IMR-90 (cell line): Measurements from ENCODE around the gene TEAD1. TPM values are rescaled to one million over a fixed set of nuclear protein-coding genes. Genes with fewer than 3 reads are reported as not detected.

Source experiments
- ATAC-seq: fragments of 200-7000 bp; cut with Tn5 transposase; 2 replicates; pipeline ENCODE4 v1.9.1; 2020; ENCODE audit warnings: low read depth, mild to moderate bottlenecking, moderate library complexity
- BruUV-seq: library from RNA; stranded (reverse); fragments of 400-500 nt; replicated peaks from 2 replicates; lab custom pipeline; 2021; lab: Mats Ljungman, UMichigan
- CTCF ChIA-PET: fragments of 300-600 bp; formaldehyde crosslinking; extraction: SDS; loops from one replicate; lab custom pipeline; 2021; ENCODE audit warnings: antibody characterized with exemption; lab: Yijun Ruan, JAX
- POLR2A ChIA-PET: fragments of 300-600 bp; sonication (Branson Sonifier 250); formaldehyde crosslinking; loops from one replicate; lab custom pipeline; 2022; ENCODE audit warnings: antibody characterized with exemption; ENCODE audit not compliant: unreplicated experiment; lab: Charles Lee
- DNase-seq: peaks from one replicate; pipeline ENCODE4 v3.0.0; 2013
- H2AFZ ChIP-seq: replicated peaks from 2 replicates; pipeline ENCODE3; 2013; ENCODE audit warnings: low read length, mild to moderate bottlenecking; ENCODE audit not compliant: poor library complexity
- H2AK5ac ChIP-seq: 2 replicates; pipeline ENCODE4 v1.6.1; 2013; ENCODE audit warnings: low read depth, low read length, inconsistent platforms
- H2AK9ac ChIP-seq: replicated peaks from 2 replicates; pipeline ENCODE3; 2013; ENCODE audit warnings: mild to moderate bottlenecking, low read depth, low read length, moderate library complexity; ENCODE audit not compliant: poor library complexity
- H2BK120ac ChIP-seq: 2 replicates; pipeline ENCODE4 v1.6.1; 2013; ENCODE audit warnings: low read depth, low read length, inconsistent platforms
- H2BK15ac ChIP-seq: 3 replicates; pipeline ENCODE4 v1.6.1; 2013; ENCODE audit warnings: low read depth, low read length, inconsistent platforms
- H2BK20ac ChIP-seq: 2 replicates; pipeline ENCODE4 v1.6.1; 2013; ENCODE audit warnings: low read depth, mild to moderate bottlenecking, inconsistent platforms, low read length, moderate library complexity
- H2BK5ac ChIP-seq: 2 replicates; pipeline ENCODE4 v1.6.1; 2013; ENCODE audit warnings: mild to moderate bottlenecking, low read depth, low read length, inconsistent platforms; ENCODE audit not compliant: poor library complexity, severe bottlenecking
- H3K14ac ChIP-seq: replicated peaks from 2 replicates; pipeline ENCODE4 v1.6.1; 2013; ENCODE audit warnings: low read depth, low read length, inconsistent platforms
- H3K18ac ChIP-seq: 2 replicates; pipeline ENCODE4 v1.6.1; 2013; ENCODE audit warnings: low read depth, low read length, control low read depth
- H3K23ac ChIP-seq: 2 replicates; pipeline ENCODE4 v1.6.1; 2013; ENCODE audit warnings: low read depth, low read length, inconsistent platforms
- H3K27ac ChIP-seq: 2 replicates; pipeline ENCODE4 v1.5.1; 2013; ENCODE audit warnings: mild to moderate bottlenecking, control low read depth, low read length; ENCODE audit not compliant: insufficient read depth
- H3K27me3 ChIP-seq: 2 replicates; pipeline ENCODE4 v1.6.1; 2013; ENCODE audit warnings: low read length; ENCODE audit not compliant: control insufficient read depth, insufficient read depth
- H3K36me3 ChIP-seq: 2 replicates; pipeline ENCODE4 v1.6.1; 2013; ENCODE audit warnings: low read length, mixed read lengths; ENCODE audit not compliant: control insufficient read depth, insufficient read depth
- H3K4ac ChIP-seq: 2 replicates; pipeline ENCODE4 v1.6.1; 2013; ENCODE audit warnings: low read depth, low read length, inconsistent platforms
- H3K4me1 ChIP-seq: 2 replicates; pipeline ENCODE4 v1.6.1; 2013; ENCODE audit warnings: low read length, mixed read lengths; ENCODE audit not compliant: control insufficient read depth, insufficient read depth
- H3K4me2 ChIP-seq: 2 replicates; pipeline ENCODE4 v1.6.1; 2013; ENCODE audit warnings: low read depth, mild to moderate bottlenecking, control low read depth, low read length, moderate library complexity
- H3K4me3 ChIP-seq: 2 replicates; pipeline ENCODE4 v1.5.1; 2013; ENCODE audit warnings: low read depth, mild to moderate bottlenecking, control low read depth, low read length, moderate library complexity; ENCODE audit not compliant: insufficient read depth
- H3K56ac ChIP-seq: 2 replicates; pipeline ENCODE4 v1.6.1; 2013; ENCODE audit warnings: low read length, inconsistent platforms; ENCODE audit not compliant: insufficient read depth; ENCODE audit errors: extremely low read depth
- H3K79me1 ChIP-seq, 2 experiments: 2 replicates each; pipeline ENCODE4 v1.6.1; 2013; ENCODE audit warnings: low read length in 2 of 2, inconsistent platforms in 1 of 2, low read depth in 1 of 2
- H3K9ac ChIP-seq: 2 replicates; pipeline ENCODE4 v1.6.1; 2013; ENCODE audit warnings: low read depth, low read length, control low read depth
- H3K9me1 ChIP-seq: 2 replicates; pipeline ENCODE4 v1.6.1; 2013; ENCODE audit warnings: low read length, inconsistent platforms; ENCODE audit not compliant: insufficient read depth
- H3K9me3 ChIP-seq: 2 replicates; pipeline ENCODE4 v1.6.1; 2013; ENCODE audit warnings: low read length; ENCODE audit not compliant: control insufficient read depth, insufficient read depth
- H4K20me1 ChIP-seq: 2 replicates; pipeline ENCODE4 v1.6.1; 2013; ENCODE audit warnings: low read length, inconsistent platforms; ENCODE audit not compliant: insufficient read depth
- H4K5ac ChIP-seq: 2 replicates; pipeline ENCODE4 v1.6.1; 2013; ENCODE audit warnings: mild to moderate bottlenecking, low read depth, low read length, control low read depth
- H4K8ac ChIP-seq, 2 experiments: 2 replicates each; pipeline ENCODE4 v1.6.1; 2013; ENCODE audit warnings: low read depth in 2 of 2, low read length in 2 of 2, control low read depth in 1 of 2, inconsistent platforms in 1 of 2
- H4K91ac ChIP-seq: 2 replicates; pipeline ENCODE4 v1.6.1; 2013; ENCODE audit warnings: low read depth, low read length, inconsistent platforms; ENCODE audit not compliant: insufficient read depth
- BHLHE40 ChIP-seq: fragments of 150-350 bp; IDR thresholded peaks from 2 replicates; pipeline ENCODE4 v1.6.1; 2016; ENCODE audit warnings: mild to moderate bottlenecking, low read depth, low read length
- CEBPB ChIP-seq: IDR thresholded peaks from 2 replicates; pipeline ENCODE4 v1.6.1; 2012; ENCODE audit warnings: low read depth, low read length, improper control_type of control experiment
- CTCF ChIP-seq: conservative IDR thresholded peaks from 2 replicates; pipeline ENCODE4 v1.5.1; 2012; ENCODE audit warnings: mild to moderate bottlenecking, low read depth, low read length, improper control_type of control experiment
- ELK1 ChIP-seq: fragments of 150-350 bp; IDR thresholded peaks from 2 replicates; pipeline ENCODE4 v1.6.1; 2016; ENCODE audit warnings: low read depth, mild to moderate bottlenecking, low read length, moderate library complexity, borderline replicate concordance
- FOS ChIP-seq: fragments of 150-350 bp; IDR thresholded peaks from 2 replicates; pipeline ENCODE4 v1.6.1; 2016; ENCODE audit warnings: low read depth, low read length
- MAFK ChIP-seq: IDR thresholded peaks from 2 replicates; pipeline ENCODE4 v1.6.1; 2012; ENCODE audit warnings: low read depth, low read length, improper control_type of control experiment
- MAZ ChIP-seq: IDR thresholded peaks from 2 replicates; pipeline ENCODE4 v1.6.1; 2012; ENCODE audit warnings: low read depth, mild to moderate bottlenecking, low read length, improper control_type of control experiment, moderate library complexity, borderline replicate concordance
- MXI1 ChIP-seq: IDR thresholded peaks from 2 replicates; pipeline ENCODE4 v1.6.1; 2012; ENCODE audit warnings: low read depth, mild to moderate bottlenecking, low read length, moderate library complexity, borderline replicate concordance
- RAD21 ChIP-seq: IDR thresholded peaks from 2 replicates; pipeline ENCODE4 v1.6.1; 2012; ENCODE audit warnings: low read length, improper control_type of control experiment
- RFX5 ChIP-seq: IDR thresholded peaks from 2 replicates; pipeline ENCODE4 v1.8.0; 2012; ENCODE audit warnings: low read depth, mild to moderate bottlenecking, low read length, moderate library complexity
- WGBS, 2 experiments: methylation state at CpG; one replicate each; pipeline versions ENCODE4 v1.1.5 to v1.1.7; 2013; ENCODE audit warnings: missing lambda C conversion rate in 2 of 2; ENCODE audit not compliant: insufficient read length in 1 of 2; ENCODE audit errors: extremely low coverage in 2 of 2; 5-methylcytosine and 5-hydroxymethylcytosine counted together
- dilution Hi-C: fragments of 300-500 bp; cut with HindIII; formaldehyde crosslinking; loops from one replicate; pipeline ENCODE4 v1.14.3; 2018; ENCODE audit warnings: low sequenced_read_pairs; ENCODE audit not compliant: unreplicated experiment
- in situ Hi-C: fragments of 300-500 bp; cut with MboI; formaldehyde crosslinking; loops from 3 replicates; pipeline ENCODE4 v1.14.3; 2019; ENCODE audit warnings: low sequenced_read_pairs, inconsistent platforms, mixed read lengths
- intact Hi-C: fragments of 100-400 bp; cut with micrococcal nuclease; formaldehyde crosslinking; loops from 2 replicates; pipeline ENCODE4 v1.10.0; 2022
- polyA plus RNA-seq, 3 experiments: library from polyadenylated mRNA; depleted of rRNA; stranded (reverse); fragments of >200 nt; gene quantifications; 2 replicates each; pipeline ENCODE4 v1.2.3, GENCODE V29; 2012; ENCODE audit warnings: low replicate concordance in 1 of 3
- total RNA-seq: library from RNA; depleted of rRNA; stranded (reverse); fragments of >200 nt; gene quantifications from 2 replicates; pipeline ENCODE4 v1.2.3, GENCODE V29; 2012
- TF ChIP-seq, protein P1 (sequence below): fragments of 150-350 bp; IDR thresholded peaks from 2 replicates; pipeline ENCODE4 v1.6.1; 2017; ENCODE audit warnings: mild to moderate bottlenecking, antibody characterized with exemption, low read length, low read depth

Gene TEAD1
- total and polyA plus RNA-seq, 2 of the 4 experiments (the other 2 are of a cell fraction): 51.8 to 69.2 TPM

- Histone ChIP-seq H2AK5ac (no peak overlapping the region), H2AFZ (no peak overlapping the region), H3K9me3 (no peaks in the 10 kb centered on the region), H3K23ac (no peak overlapping the region), H3K4me2 (peak overlapping the region; percentile 66; the same call in 1 of the 2 replicates), H3K9ac (no peak overlapping the region), H4K91ac (no peak overlapping the region), H3K56ac (no peak overlapping the region), H3K36me3 (peaks cover 12% of the 10 kb centered on the region), H3K14ac (no peak overlapping the region), H2BK120ac (no peak overlapping the region), H3K18ac (no peak overlapping the region), H3K4me3 (no peak overlapping the region), H3K27ac (peak overlapping the region; percentile 67), H3K4me1 (peaks cover 23% of the 10 kb centered on the region), H2BK5ac (peak overlapping the region; percentile 55), H3K4ac (no peak overlapping the region), H2BK15ac (no peak overlapping the region), H2AK9ac (no peak overlapping the region), H4K20me1 (peaks cover 82% of the 10 kb centered on the region), H4K5ac (no peak overlapping the region), H2BK20ac (no peak overlapping the region), H4K8ac (no peak overlapping the region; a peak in 1 of 4 replicates), H3K27me3 (no peaks in the 10 kb centered on the region), H3K9me1 (peaks cover 46% of the 10 kb centered on the region), H3K79me1 (peaks cover 36 to 87% of the 10 kb centered on the region in 2 experiments)
- ChIA-PET POLR2A (interaction anchor here (0.7 kb wide), 1 partner anchor 601 kb away, joined by 7 read pairs; no protein-coding TSS in a partner anchor), CTCF (interaction anchor here (0.7 kb wide), 2 partner anchors 13 to 55 kb away, joined by 3 to 4 read pairs; no protein-coding TSS in a partner anchor)
- no CpG with 5 or more reads among the region's 9 CpGs for WGBS, 2 experiments
- peak; percentile 90 for DNase-seq
- ATAC-seq: peak; percentile 66
- no peak for TF ChIP-seq ELK1
- no peak for TF ChIP-seq BHLHE40
- no peak for TF ChIP-seq CTCF
- no peak for TF ChIP-seq RAD21
- no peak for TF ChIP-seq RFX5
- no peak for TF ChIP-seq FOS
- no peak for TF ChIP-seq MAZ
- no peak for TF ChIP-seq MAFK
- no peak for TF ChIP-seq CEBPB
- no peak for TF ChIP-seq MXI1
- TF ChIP-seq, protein P1, sequence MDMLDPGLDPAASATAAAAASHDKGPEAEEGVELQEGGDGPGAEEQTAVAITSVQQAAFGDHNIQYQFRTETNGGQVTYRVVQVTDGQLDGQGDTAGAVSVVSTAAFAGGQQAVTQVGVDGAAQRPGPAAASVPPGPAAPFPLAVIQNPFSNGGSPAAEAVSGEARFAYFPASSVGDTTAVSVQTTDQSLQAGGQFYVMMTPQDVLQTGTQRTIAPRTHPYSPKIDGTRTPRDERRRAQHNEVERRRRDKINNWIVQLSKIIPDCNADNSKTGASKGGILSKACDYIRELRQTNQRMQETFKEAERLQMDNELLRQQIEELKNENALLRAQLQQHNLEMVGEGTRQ: no peak
- dilution Hi-C loops (no loop called here), in situ Hi-C loops (no loop called here), intact Hi-C loops (no loop called here)
- BruUV-seq: no TSS peak
Observed at GRCh38 chr11:12787847-12788246, 113.6 kb downstream of the TEAD1 start.
